ENCODE results near the gene SURF6. TPM values are rescaled to one million over a fixed set of nuclear protein-coding genes. Genes with fewer than 3 reads are reported as not detected.
A peak's percentile ranks its signal among the peaks of the same experiment; 100 is the strongest.

SURF6 gene
- total RNA-seq (10 to 100 TPM; 10.9 to 16.7 TPM), polyA plus RNA-seq (ENCODE audit: insufficient read length in 6 of 6) (10 to 100 TPM; 25.6 to 31.4 (median 26.6) TPM)
- long read RNA-seq, donor 1, full-length matches to known transcripts: 26 of 26 reads
- long read RNA-seq, donor 1, partial matches to known transcripts: 0 of 26 reads
- long read RNA-seq, donor 1, other reads (novel, unspliced or antisense): 0 of 26 reads
- long read RNA-seq, donor 2, full-length matches to known transcripts: 18 of 18 reads
- long read RNA-seq, donor 2, partial matches to known transcripts: 0 of 18 reads
- long read RNA-seq, donor 2, other reads (novel, unspliced or antisense): 0 of 18 reads
- long read RNA-seq, donor 3, full-length matches to known transcripts: 8 of 8 reads
- long read RNA-seq, donor 3, partial matches to known transcripts: 0 of 8 reads
- long read RNA-seq, donor 3, other reads (novel, unspliced or antisense): 0 of 8 reads
- long read RNA-seq, donor 4, full-length matches to known transcripts: 9 of 12 reads
- long read RNA-seq, donor 4, partial matches to known transcripts: 2 of 12 reads
- long read RNA-seq, donor 4, other reads (novel, unspliced or antisense): 1 of 12 reads
- long read RNA-seq, donor 5, full-length matches to known transcripts: 15 of 15 reads
- long read RNA-seq, donor 5, partial matches to known transcripts: 0 of 15 reads
- long read RNA-seq, donor 5, other reads (novel, unspliced or antisense): 0 of 15 reads
- long read RNA-seq, donor 6, full-length matches to known transcripts: 10 of 18 reads
- long read RNA-seq, donor 6, partial matches to known transcripts: 8 of 18 reads
- long read RNA-seq, donor 6, other reads (novel, unspliced or antisense): 0 of 18 reads
- long read RNA-seq, donor 7, full-length matches to known transcripts: 6 of 6 reads
- long read RNA-seq, donor 7, partial matches to known transcripts: 0 of 6 reads
- long read RNA-seq, donor 7, other reads (novel, unspliced or antisense): 0 of 6 reads
- long read RNA-seq, donor 8, full-length matches to known transcripts: 16 of 22 reads
- long read RNA-seq, donor 8, partial matches to known transcripts: 6 of 22 reads
- long read RNA-seq, donor 8, other reads (novel, unspliced or antisense): 0 of 22 reads
- long read RNA-seq, donor 9: 0 reads
- long read RNA-seq, donor 10, full-length matches to known transcripts: 24 of 25 reads
- long read RNA-seq, donor 10, partial matches to known transcripts: 0 of 25 reads
- long read RNA-seq, donor 10, other reads (novel, unspliced or antisense): 1 of 25 reads
- long read RNA-seq, donor 11, full-length matches to known transcripts: 18 of 24 reads
- long read RNA-seq, donor 11, partial matches to known transcripts: 6 of 24 reads
- long read RNA-seq, donor 11, other reads (novel, unspliced or antisense): 0 of 24 reads
- long read RNA-seq, donor 12, full-length matches to known transcripts: 12 of 12 reads
- long read RNA-seq, donor 12, partial matches to known transcripts: 0 of 12 reads
- long read RNA-seq, donor 12, other reads (novel, unspliced or antisense): 0 of 12 reads

DNA sequence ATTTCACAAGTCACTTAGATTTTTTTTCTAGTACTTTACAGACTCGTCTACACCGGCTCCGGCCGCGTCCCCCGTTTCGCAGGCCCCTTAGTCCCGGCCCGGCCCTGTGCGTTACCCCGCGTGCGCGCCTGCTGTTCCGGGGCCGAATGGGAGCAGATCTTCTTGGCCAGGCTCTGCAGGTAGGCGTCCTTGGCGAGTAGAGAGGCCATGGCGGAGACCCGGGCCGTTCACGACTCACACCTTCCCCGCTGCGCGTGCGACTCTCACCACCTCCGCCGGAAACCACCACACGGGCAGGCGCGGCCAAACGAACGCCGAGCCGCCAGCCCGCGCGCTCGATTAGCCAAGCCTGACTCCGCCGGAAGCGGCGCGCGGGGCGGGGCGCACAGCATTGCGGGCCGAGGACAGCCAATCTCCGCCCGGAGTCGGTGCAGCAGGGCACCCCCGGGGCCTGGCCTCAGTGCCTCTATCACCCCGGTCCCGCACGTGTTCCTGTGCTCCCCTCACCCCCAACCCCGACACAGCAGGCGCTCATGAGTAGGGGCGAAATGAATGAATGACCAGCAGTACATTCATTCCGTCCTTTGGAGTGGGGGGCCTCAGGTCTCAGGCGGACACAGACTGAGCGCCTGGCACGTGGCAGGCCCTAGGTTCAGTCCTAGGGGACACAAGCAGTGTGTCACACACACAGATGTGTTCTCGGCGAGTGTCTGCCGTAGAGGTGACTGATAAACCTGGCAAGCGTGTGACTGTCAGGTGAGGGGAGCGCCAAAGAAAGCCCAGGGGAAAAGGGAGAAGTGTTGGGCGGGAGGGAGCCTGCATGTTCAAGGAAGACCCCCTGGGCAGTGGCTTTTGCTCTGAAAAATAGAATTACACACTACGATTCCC is at the start of gene SURF6:
Gene SURF6, minus strand, starts transcription at position 265 of the 888 bp plus-strand sequence. Its CDS starts 56 bp downstream, at position 209.
- peaks cover 0 to 56% of the 10 kb centered on the region in 2 donors for H3K36me3 ChIP-seq
- TF ChIP-seq, protein P1, sequence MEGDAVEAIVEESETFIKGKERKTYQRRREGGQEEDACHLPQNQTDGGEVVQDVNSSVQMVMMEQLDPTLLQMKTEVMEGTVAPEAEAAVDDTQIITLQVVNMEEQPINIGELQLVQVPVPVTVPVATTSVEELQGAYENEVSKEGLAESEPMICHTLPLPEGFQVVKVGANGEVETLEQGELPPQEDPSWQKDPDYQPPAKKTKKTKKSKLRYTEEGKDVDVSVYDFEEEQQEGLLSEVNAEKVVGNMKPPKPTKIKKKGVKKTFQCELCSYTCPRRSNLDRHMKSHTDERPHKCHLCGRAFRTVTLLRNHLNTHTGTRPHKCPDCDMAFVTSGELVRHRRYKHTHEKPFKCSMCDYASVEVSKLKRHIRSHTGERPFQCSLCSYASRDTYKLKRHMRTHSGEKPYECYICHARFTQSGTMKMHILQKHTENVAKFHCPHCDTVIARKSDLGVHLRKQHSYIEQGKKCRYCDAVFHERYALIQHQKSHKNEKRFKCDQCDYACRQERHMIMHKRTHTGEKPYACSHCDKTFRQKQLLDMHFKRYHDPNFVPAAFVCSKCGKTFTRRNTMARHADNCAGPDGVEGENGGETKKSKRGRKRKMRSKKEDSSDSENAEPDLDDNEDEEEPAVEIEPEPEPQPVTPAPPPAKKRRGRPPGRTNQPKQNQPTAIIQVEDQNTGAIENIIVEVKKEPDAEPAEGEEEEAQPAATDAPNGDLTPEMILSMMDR (IDR thresholded peaks at IDR 0.05): no peak
- intact Hi-C loops (cut with DNase I): no loop called here
- H3K4me1 ChIP-seq: peaks cover 14 to 53% of the 10 kb centered on the region in 2 donors
- peak within 1 kb of the TSS in 1 of 2 donors; percentile 76 for H3K27ac ChIP-seq
- H3K9me3 ChIP-seq: no peaks in the 10 kb centered on the region
- peak; percentile 98 for ATAC-seq
- DNase-seq: peak; percentile 77 to 99 (median 90)
- H3K27me3 ChIP-seq: no peaks in the 10 kb centered on the region
- H3K4me3 ChIP-seq: peak within 1 kb of the TSS; percentile 77 to 94

DNA sequence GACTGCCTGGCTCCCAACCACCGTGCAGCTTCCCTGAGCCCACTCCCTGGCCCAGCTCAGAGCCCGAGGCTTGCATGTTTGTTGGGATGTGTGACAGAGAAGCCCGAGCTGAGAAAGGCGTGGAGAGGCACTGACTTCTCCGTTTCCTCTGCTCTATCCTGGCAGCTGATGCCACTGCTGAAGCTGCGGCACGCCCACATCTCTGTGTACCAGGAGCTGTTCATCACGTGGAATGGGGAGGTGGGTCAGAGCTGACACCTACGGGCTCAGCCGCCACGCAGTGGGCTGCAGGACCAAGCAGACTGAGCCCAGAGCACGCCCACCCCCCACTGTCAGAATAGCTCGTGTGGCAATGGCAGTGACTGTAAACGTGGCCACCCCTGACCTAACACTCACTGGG is 49.5 kb upstream of the SURF6 start:
- ATAC-seq (no peak), DNase-seq (no peak)
- no peak overlapping the region for H3K27ac ChIP-seq
- intact Hi-C loops (cut with DNase I): no loop called here
- H3K36me3 ChIP-seq: no peaks in the 10 kb centered on the region
- no peaks in the 10 kb centered on the region for H3K9me3 ChIP-seq
- TF ChIP-seq, protein P1 (IDR thresholded peaks at IDR 0.05): no peak
- peaks cover 0 to 3% of the 10 kb centered on the region in 2 donors for H3K27me3 ChIP-seq
- no peak overlapping the region for H3K4me3 ChIP-seq
- no peaks in the 10 kb centered on the region for H3K4me1 ChIP-seq

DNA sequence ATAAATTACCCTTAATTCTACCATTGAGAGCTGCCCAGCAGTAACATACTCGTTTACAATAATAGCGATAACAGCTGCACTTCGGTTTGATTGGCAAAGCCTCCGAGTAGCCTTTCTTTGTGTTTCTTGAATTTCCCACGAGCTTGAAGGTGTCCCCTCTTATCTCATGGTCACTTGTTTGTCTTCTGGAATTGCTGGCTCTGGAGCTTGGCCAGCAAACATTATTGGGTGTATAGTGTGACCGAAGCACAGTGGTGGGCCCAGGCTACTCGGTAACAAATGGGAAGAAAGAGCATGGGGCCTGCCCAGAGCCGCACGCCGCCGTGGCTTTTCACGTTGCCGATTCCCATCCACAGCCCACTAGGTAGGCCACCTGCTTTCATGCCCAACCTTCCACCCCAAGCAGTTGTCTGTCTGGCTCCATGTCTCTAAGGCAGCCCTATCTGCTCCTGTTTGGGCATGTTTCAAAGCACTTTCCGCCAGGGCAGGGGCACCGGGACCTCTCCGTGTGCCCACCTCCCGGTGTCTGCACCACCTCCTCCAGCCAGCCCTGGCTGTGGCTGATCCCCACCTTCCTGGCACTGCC is 48.8 kb upstream of the SURF6 start:
- Histone ChIP-seq H3K9me3 (no peaks in the 10 kb centered on the region), H3K4me1 (no peaks in the 10 kb centered on the region), H3K27me3 (no peaks in the 10 kb centered on the region), H3K27ac (no peak overlapping the region), H3K36me3 (no peaks in the 10 kb centered on the region), H3K4me3 (no peak overlapping the region)
- intact Hi-C loops (cut with DNase I): no loop called here
- ATAC-seq (no peak), DNase-seq (peak in 1 of 4 donors; percentile 58)
- TF ChIP-seq, protein P1 (IDR thresholded peaks at IDR 0.05): no peak

- H3K27me3 ChIP-seq: no peaks in the 10 kb centered on the region
- ATAC-seq (no peak), DNase-seq (no peak)
- H3K9me3 ChIP-seq: no peaks in the 10 kb centered on the region
- no peak overlapping the region for H3K27ac ChIP-seq
- TF ChIP-seq, protein P1 (IDR thresholded peaks at IDR 0.05): no peak
- H3K36me3 ChIP-seq: no peaks in the 10 kb centered on the region
- H3K4me1 ChIP-seq: no peaks in the 10 kb centered on the region
- no peak overlapping the region for H3K4me3 ChIP-seq
- intact Hi-C loops (cut with DNase I): no loop called here
These were observed 47.5 kb upstream of the SURF6 start for GRCh38 chr9:133383438-133383837.
